ENCODE measurements around the gene POLR1A. TPM values are rescaled to one million over a fixed set of nuclear protein-coding genes. Genes with fewer than 3 reads are reported as not detected.

Gene POLR1A
- total RNA-seq, 4 donors from 2014 or later = 20.1 to 31.7 (median 29.4) TPM

- H3K27ac ChIP-seq = peak overlapping the region in 1 of 4 donors; percentile 8
- no peak overlapping the region for H3K4me3 ChIP-seq
- peaks cover 5 to 7% of the 10 kb centered on the region in 2 donors for H3K4me1 ChIP-seq
- no peak for ATAC-seq
- DNase-seq = no peak
- H3K27me3 ChIP-seq = no peaks in the 10 kb centered on the region
- intact Hi-C loops (cut with DNase I; ENCODE audit: low total_unique reads) (loop anchor here (2.0 kb wide), 1 partner anchor 13 kb away; no protein-coding TSS in a partner anchor), in situ Hi-C loops (cut with MboI; ENCODE audit: low sequenced_read_pairs in 4 of 4) (no loop called here)
- TF ChIP-seq CTCF (IDR thresholded peaks at IDR 0.05 in 4 of 5, conservative IDR thresholded peaks at IDR 0.05 in 1 of 5) (no peak), POLR2A (IDR thresholded peaks at IDR 0.05) (no peak)
- H3K36me3 ChIP-seq = no peaks in the 10 kb centered on the region
- no peaks in the 10 kb centered on the region for H3K9me3 ChIP-seq
Observed at GRCh38 chr2:86012007-86012712, 93.5 kb downstream of the POLR1A start.

GRCh38 chr2:86011449-86011941, 94.2 kb downstream of the POLR1A start:
- Histone ChIP-seq H3K4me3 (no peak overlapping the region), H3K36me3 (no peaks in the 10 kb centered on the region), H3K27me3 (no peaks in the 10 kb centered on the region), H3K9me3 (peaks cover 0 to 3% (median 0%) of the 10 kb centered on the region in 3 donors), H3K27ac (peak overlapping the region in 1 of 4 donors; percentile 8), H3K4me1 (peaks cover 0 to under 1% of the 10 kb centered on the region in 2 donors)
- intact Hi-C loops (cut with DNase I; ENCODE audit: low total_unique reads) = no loop called here
- no peak for ATAC-seq
- TF ChIP-seq POLR2A (IDR thresholded peaks at IDR 0.05) = no peak
- no peak for TF ChIP-seq CTCF (IDR thresholded peaks at IDR 0.05 in 4 of 5, conservative IDR thresholded peaks at IDR 0.05 in 1 of 5)
- in situ Hi-C loops (cut with MboI; ENCODE audit: low sequenced_read_pairs in 4 of 4) = no loop called here
- no peak for DNase-seq

GRCh38 chr2:86010083-86010482, 95.6 kb downstream of the POLR1A start:
- DNase-seq (no peak), ATAC-seq (no peak)
- intact Hi-C loops (cut with DNase I; ENCODE audit: low total_unique reads) (no loop called here), in situ Hi-C loops (cut with MboI; ENCODE audit: low sequenced_read_pairs in 4 of 4) (no loop called here)
- no peak for TF ChIP-seq POLR2A (IDR thresholded peaks at IDR 0.05)
- TF ChIP-seq CTCF (IDR thresholded peaks at IDR 0.05 in 4 of 5, conservative IDR thresholded peaks at IDR 0.05 in 1 of 5) = no peak
- Histone ChIP-seq H3K36me3 (no peaks in the 10 kb centered on the region), H3K4me1 (no peaks in the 10 kb centered on the region), H3K9me3 (peaks cover 0 to 17% (median 0%) of the 10 kb centered on the region in 3 donors), H3K4me3 (no peak overlapping the region), H3K27me3 (no peaks in the 10 kb centered on the region), H3K27ac (no peak overlapping the region)

GRCh38 chr2:86006524-86006923, 99.2 kb downstream of the POLR1A start:
- in situ Hi-C loops (cut with MboI; ENCODE audit: low sequenced_read_pairs in 4 of 4) = no loop called here
- H3K27me3 ChIP-seq = no peaks in the 10 kb centered on the region
- ATAC-seq (no peak), DNase-seq (no peak)
- TF ChIP-seq CTCF (IDR thresholded peaks at IDR 0.05 in 4 of 5, conservative IDR thresholded peaks at IDR 0.05 in 1 of 5) (no peak), POLR2A (IDR thresholded peaks at IDR 0.05) (no peak)
- no peak overlapping the region for H3K4me3 ChIP-seq
- intact Hi-C loops (cut with DNase I; ENCODE audit: low total_unique reads) = no loop called here
- H3K4me1 ChIP-seq = no peaks in the 10 kb centered on the region
- no peaks in the 10 kb centered on the region for H3K36me3 ChIP-seq
- H3K27ac ChIP-seq = no peak overlapping the region
- peaks cover 0 to 17% (median 0%) of the 10 kb centered on the region in 3 donors for H3K9me3 ChIP-seq

Measured in gastrocnemius medialis (tissue), 4 donors.